GM12864 (cell line): ENCODE measurements around the gene MTMR2.
"Not testable (repeated sequence)": the region's sequence is repeated elsewhere in the genome, so short reads cannot be mapped to it uniquely, and the experiment has no call there.

ENCODE experiments used
- DNase-seq: peaks from one replicate; pipeline ENCODE4 v3.0.0-alpha.2; 2011; ENCODE audit warnings: low read depth
- H3K4me3 ChIP-seq: 2 replicates; pipeline ENCODE4 v1.5.1; 2011; ENCODE audit warnings: mild to moderate bottlenecking, low read depth, low read length, control low read depth
- CTCF ChIP-seq: IDR thresholded peaks from 2 replicates; pipeline ENCODE4 v1.5.1; 2011; ENCODE audit warnings: low read depth, mild to moderate bottlenecking, moderate library complexity, low read length, control low read depth, inconsistent platforms; ENCODE audit errors: missing control alignments

MTMR2 gene

GRCh38 chr11:95829580-95830259 is 94.2 kb downstream of the MTMR2 start:
- TF ChIP-seq CTCF: no peak
- H3K4me3 ChIP-seq: no peak overlapping the region
- no peak for DNase-seq

- no peak for TF ChIP-seq CTCF
- no peak overlapping the region for H3K4me3 ChIP-seq
- DNase-seq: no peak
These were observed 96.2 kb downstream of the MTMR2 start for GRCh38 chr11:95827696-95828095.

GRCh38 chr11:95821640-95822039 is 102.3 kb downstream of the MTMR2 start:
- TF ChIP-seq CTCF: no peak
- DNase-seq: no peak
- no peak overlapping the region for H3K4me3 ChIP-seq

- no peak for TF ChIP-seq CTCF
- DNase-seq: no peak
- H3K4me3 ChIP-seq: no peak overlapping the region
These were observed 107.9 kb downstream of the MTMR2 start for GRCh38 chr11:95816037-95816436.

GRCh38 chr11:95811052-95811451 is 112.9 kb downstream of the MTMR2 start:
- not testable (repeated sequence) for DNase-seq, H3K4me3 ChIP-seq

- DNase-seq, H3K4me3 ChIP-seq: not testable (repeated sequence)
These were observed 117.4 kb downstream of the MTMR2 start for GRCh38 chr11:95806464-95806863.

- TF ChIP-seq CTCF: no peak
- no peak for DNase-seq
- no peak overlapping the region for H3K4me3 ChIP-seq
These were observed 118.0 kb downstream of the MTMR2 start for GRCh38 chr11:95805869-95806268.

- TF ChIP-seq CTCF: no peak
- no peak overlapping the region for H3K4me3 ChIP-seq
- DNase-seq: no peak
These were observed 119.9 kb downstream of the MTMR2 start for GRCh38 chr11:95803973-95804372.
